K562 (cell line): ENCODE results near the gene IFT25. TPM values are rescaled to one million over a fixed set of nuclear protein-coding genes. Genes with fewer than 3 reads are reported as not detected.

Experiments used
- ADNP ChIP-seq: fragments of 200-800 bp; sonication (Bioruptor generic); IDR thresholded peaks from 2 replicates; pipeline ENCODE4 v1.6.1; 2016; ENCODE audit warnings: missing genetic modification characterization, missing compliant biosample characterization
- E2F3 ChIP-seq: fragments of 250-450 bp; sonication (Bioruptor Pico); IDR thresholded peaks from 2 replicates; pipeline ENCODE4 v1.4.0; 2020; ENCODE audit warnings: mild to moderate bottlenecking
- FOXJ2 ChIP-seq: fragments of 200-800 bp; sonication (Bioruptor generic); IDR thresholded peaks from 2 replicates; pipeline ENCODE4 v1.6.1; 2016; ENCODE audit warnings: missing genetic modification characterization, missing compliant biosample characterization
- POLR2G ChIP-seq: fragments of 200-400 bp; formaldehyde crosslinking; IDR thresholded peaks from 2 replicates; pipeline ENCODE4 v1.6.1; 2017; ENCODE audit warnings: low read depth, mild to moderate bottlenecking, antibody characterized with exemption, low read length, moderate library complexity
- POLR3A ChIP-seq: IDR thresholded peaks from 2 replicates; pipeline ENCODE4 v1.6.1; 2011; ENCODE audit warnings: borderline replicate concordance, mild to moderate bottlenecking, moderate library complexity; ENCODE audit not compliant: insufficient read length, insufficient read depth; ENCODE audit errors: extremely low read depth
- RBM22 ChIP-seq: fragments of 200-400 bp; formaldehyde crosslinking; IDR thresholded peaks from 2 replicates; pipeline ENCODE4 v1.6.1; 2018; ENCODE audit warnings: low read length, low read depth; ENCODE audit not compliant: poor library complexity, severe bottlenecking
- TCF7L2 ChIP-seq: fragments of 150-350 bp; IDR thresholded peaks from 2 replicates; pipeline ENCODE4 v1.6.1; 2016; ENCODE audit warnings: low read depth, mild to moderate bottlenecking, low read length, moderate library complexity
- TEAD4 ChIP-seq, 2 experiments: sonication (generic) in 1 of 2; formaldehyde crosslinking in 1 of 2; IDR thresholded peaks; 2 replicates each; pipeline versions ENCODE4 v1.6.1 to v1.8.0; 2012 to 2022; ENCODE audit warnings: borderline replicate concordance in 1 of 2, inconsistent platforms in 1 of 2, low read length in 1 of 2, mild to moderate bottlenecking in 1 of 2, missing genetic modification reagents in 1 of 2
- ZFP1 ChIP-seq: fragments of 450-650 bp; formaldehyde crosslinking; IDR thresholded peaks from 2 replicates; pipeline ENCODE4 v1.4.0; 2020; ENCODE audit warnings: mild to moderate bottlenecking, mixed read lengths
- ZNF239 ChIP-seq: fragments of 250-450 bp; sonication (Bioruptor Pico); IDR thresholded peaks from 2 replicates; pipeline ENCODE4 v1.4.0; 2020; ENCODE audit warnings: mild to moderate bottlenecking
- ZNF512 ChIP-seq: IDR thresholded peaks from 2 replicates; pipeline ENCODE4 v1.6.1; 2016; ENCODE audit warnings: missing genetic modification characterization, missing compliant biosample characterization
- ZNF764 ChIP-seq: fragments of 250-450 bp; sonication (Bioruptor Pico); IDR thresholded peaks from 2 replicates; pipeline ENCODE4 v1.4.0; 2020; ENCODE audit warnings: low read depth, mild to moderate bottlenecking, moderate library complexity
- polyA plus RNA-seq, 8 experiments: library from polyadenylated mRNA; depleted of rRNA in 4 of 8; stranded (reverse) in 5 of 8; unstranded in 3 of 8; fragments of >200 nt; fragmentation: Nextera tagmentation in 2 of 8; fragmentation: Illumina TruSeq in 1 of 8; extraction: Ambion mirVana in 2 of 8; extraction: Trizol in 1 of 8; gene quantifications; 2 replicates each; pipeline versions ENCODE4 v1.2.1 to v1.2.3, GENCODE V29; 2011 to 2014; ENCODE audit warnings: inconsistent platforms in 1 of 8, missing spikeins in 1 of 8
- total RNA-seq, 7 experiments: library from RNA; depleted of rRNA in 6 of 7; stranded (reverse); fragments of >200 nt in 6 of 7; fragmentation: Illumina TruSeq in 2 of 7; extraction: Trizol in 2 of 7; gene quantifications; 2 replicates each; pipeline versions ENCODE4 v1.2.1 to v1.2.3, GENCODE V29; 2011 to 2021; ENCODE audit warnings: low replicate concordance in 1 of 7

The IFT25 gene
- total and polyA plus RNA-seq, 9 of the 15 experiments (the other 6 are each of a cell fraction or from before 2014, with no cell fraction given) = 93.6 to 209 (median 167) TPM

- TF ChIP-seq FOXJ2 = no peak
- TF ChIP-seq RBM22 = no peak
- no peak for TF ChIP-seq ADNP
- TF ChIP-seq ZNF512 (tag) = no peak
- TF ChIP-seq ZNF764 (CRISPR knock-in tag) = no peak
- no peak for TF ChIP-seq ZFP1
- no peak for TF ChIP-seq POLR2G
- no peak for TF ChIP-seq ZNF239 (CRISPR knock-in tag)
- TF ChIP-seq TCF7L2 = no peak
- TF ChIP-seq TEAD4 (IDR thresholded peaks at IDR 0.05; ENCODE audit: low read length) = no peak
- TF ChIP-seq TEAD4 (CRISPR knock-in tag; IDR thresholded peaks at IDR 0.05; ENCODE audit: borderline replicate concordance) = no peak
- no peak for TF ChIP-seq POLR3A
- no peak for TF ChIP-seq E2F3 (CRISPR knock-in tag)
These were observed 50.9 kb downstream of the IFT25 start (continued) for GRCh38 chr1:53894644-53895043.
